HG02588 (cell line): ENCODE measurements around the gene FUT7.

ENCODE experiments used
- ATAC-seq: cut with Tn5 transposase; IDR thresholded peaks from one replicate; pipeline ENCODE4 v1.9.1; 2021; ENCODE audit warnings: mild to moderate bottlenecking, moderate library complexity; ENCODE audit not compliant: unreplicated experiment

The FUT7 gene

DNA sequence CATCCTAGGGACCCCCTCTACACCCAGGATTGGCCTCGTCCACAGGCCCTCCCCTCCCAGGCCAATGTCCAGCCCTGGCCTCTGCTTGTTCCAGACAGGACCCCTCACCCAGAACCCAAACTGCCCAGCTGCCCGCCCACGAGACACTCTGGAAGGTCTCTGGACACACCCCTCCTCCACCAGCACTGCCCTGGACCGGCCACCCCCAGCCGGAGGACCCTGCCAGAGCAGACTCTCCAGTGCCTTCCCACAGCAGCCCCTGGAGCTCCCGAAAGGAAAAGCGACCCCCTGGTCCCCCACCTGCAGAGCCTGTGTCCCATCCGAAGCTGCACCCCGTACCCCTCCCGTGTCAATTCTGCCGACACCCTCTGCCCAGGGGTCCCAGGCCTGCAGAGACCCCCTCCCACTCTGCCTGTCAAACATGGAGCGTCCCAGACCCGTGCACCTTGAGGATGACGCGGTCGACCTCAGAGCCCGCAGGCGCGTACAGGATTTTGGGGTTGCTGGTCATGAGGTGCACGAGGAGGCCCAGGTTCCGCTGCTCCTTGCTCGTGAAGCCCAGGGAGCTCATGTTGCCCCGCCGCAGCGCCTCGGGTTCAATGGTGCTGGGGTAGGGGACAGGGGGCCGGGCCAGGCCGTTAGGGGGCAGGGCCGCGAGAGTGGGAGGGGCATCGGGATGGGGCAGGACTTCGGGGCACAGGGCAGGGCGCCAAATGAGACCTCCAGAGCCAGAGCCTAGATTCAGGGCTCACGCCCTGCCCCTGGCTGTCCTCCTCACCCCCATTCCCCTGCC lies 11.8 kb downstream of the FUT7 start:
- ATAC-seq = no peak

DNA sequence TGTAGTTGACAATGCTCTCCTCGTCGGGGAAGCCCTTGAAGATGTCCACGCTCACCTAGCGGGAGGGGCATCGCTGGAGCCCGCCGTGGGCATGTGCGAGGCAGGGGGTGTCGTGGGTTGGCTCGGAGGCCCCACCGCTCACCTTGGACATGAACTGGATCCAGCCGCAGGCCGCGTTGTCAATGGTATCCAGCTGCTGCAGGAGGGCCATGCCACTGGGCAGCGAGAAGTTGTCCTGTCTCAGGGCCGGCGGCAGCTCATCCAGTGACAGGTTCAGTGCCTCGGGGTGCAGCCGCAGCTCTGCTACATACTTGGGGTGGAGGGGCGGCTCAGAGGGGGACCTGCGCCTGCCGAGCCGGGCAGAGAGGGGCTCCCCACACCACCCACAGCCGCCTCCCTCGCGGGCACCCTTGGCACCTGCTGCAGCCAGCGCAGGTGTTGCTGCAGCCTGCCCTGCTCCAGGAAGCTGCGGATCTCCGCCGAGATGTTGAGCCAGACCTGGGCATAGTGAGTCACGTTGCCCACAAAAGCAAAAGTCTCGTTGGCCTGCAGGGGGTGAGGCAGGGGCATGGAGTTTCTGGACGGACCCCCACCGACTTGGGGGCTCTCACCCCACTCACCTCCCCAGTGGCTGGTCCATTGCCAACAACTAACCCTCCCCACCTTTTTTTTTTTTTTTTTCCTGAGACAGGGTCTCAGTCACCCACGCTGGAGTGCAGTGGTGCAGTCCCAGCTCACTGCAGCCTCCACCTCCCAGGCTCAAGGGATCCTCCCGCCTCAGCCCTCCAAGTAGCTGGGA lies 12.9 kb downstream of the FUT7 start:
- ATAC-seq = no peak

DNA sequence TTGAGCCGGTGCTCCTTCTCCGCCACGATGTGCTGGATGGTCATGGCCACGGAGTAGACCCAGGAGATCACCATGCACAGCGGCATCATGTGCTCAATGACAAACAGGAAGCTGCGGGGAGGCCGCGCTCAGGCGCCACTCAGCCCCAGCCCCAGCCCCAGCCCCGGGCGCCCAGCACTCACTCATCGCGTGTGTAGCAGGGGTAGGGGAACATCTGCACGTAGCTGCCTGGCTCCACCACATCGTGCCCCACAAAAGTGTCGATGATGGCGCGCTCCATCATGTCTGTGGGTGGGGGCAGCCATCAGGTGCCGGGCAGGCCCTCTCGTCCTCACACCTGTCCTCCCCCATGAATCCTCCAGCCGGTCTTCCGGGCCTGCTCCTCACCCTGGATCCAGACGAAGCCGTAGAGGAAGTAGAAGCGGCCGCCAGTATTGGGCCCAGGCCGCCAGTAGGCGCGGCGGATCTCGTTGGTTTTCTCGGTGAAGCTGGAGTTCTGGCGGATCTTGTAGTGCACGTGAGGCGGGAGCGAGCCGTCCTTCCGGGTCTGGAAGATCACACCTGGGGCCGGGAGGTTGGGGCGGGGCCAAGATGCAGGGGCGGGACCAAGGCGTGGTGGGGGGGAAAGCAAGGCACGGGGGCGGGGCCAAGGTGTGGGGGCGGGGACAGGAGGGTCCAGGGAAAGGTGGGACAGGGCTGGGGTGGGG lies 13.9 kb downstream of the FUT7 start:
- ATAC-seq = no peak

- ATAC-seq = no peak
These were observed 14.8 kb downstream of the FUT7 start for GRCh38 chr9:137017071-137017470.

GRCh38 chr9:137016436-137016835 lies 15.5 kb downstream of the FUT7 start:
- no peak for ATAC-seq

- no peak for ATAC-seq
These were observed 15.9 kb downstream of the FUT7 start for GRCh38 chr9:137015976-137016375.

GRCh38 chr9:137015540-137015930 lies 16.4 kb downstream of the FUT7 start:
- no peak for ATAC-seq

DNA sequence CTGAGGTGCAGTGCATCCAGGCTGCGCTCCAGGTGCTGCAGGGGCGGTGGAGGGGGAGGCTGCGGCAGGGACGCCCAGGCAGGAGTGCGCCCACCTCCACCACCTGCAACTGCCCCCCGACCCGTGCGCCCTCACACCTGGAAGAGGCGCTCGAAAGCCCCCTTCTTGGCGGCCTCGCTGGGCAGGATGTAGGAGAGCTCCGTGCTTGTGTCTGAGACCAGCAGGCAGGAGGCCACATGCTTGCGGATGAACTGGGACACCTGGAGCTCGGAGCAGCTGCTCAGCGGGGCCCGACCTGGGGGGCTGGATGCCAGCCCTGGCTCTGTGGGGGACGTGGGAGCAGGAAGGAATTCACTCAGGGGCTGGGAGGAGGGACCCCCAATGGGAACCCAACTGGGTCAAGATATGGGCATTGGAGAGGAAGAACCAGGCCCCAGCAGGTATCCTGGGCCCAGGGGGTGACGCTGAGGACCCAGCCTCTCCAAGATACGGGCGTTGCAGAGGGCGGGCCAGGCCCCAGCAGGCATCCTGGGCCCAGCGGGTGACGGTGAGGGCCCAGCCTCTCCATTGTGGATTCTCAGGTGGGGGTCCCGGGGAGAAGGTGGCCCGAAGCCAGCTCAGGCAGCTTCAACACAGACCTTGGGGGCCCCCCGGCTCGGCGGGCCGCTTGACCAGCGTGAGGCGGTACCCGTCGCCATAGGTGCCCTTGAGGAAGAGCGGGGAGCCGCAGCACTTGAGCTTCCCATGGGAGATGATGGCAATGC lies 16.9 kb downstream of the FUT7 start:
- ATAC-seq = no peak

GRCh38 chr9:137014166-137014565 lies 17.7 kb downstream of the FUT7 start:
- ATAC-seq = no peak

DNA sequence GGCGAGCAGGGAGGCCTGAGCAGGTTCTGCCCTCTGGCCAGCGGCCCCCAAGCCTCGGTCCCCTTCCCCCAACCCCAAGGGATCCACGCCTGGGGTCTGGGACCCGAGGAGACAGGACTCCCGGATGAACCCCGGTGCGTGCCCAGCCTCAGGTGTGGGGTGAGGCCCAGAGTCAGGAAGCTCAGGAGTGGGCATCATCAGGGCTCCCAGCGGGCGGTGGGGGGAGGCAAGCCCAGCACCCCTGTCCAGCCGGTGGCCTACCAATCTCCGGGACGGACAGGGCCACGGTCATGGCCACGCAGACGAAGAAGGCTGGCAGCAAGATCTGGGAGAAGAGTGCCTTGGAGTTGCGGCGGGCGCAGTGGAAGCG lies 18.3 kb downstream of the FUT7 start:
- no peak for ATAC-seq

- no peak for ATAC-seq
These were observed 19.0 kb downstream of the FUT7 start for GRCh38 chr9:137012694-137013570.

DNA sequence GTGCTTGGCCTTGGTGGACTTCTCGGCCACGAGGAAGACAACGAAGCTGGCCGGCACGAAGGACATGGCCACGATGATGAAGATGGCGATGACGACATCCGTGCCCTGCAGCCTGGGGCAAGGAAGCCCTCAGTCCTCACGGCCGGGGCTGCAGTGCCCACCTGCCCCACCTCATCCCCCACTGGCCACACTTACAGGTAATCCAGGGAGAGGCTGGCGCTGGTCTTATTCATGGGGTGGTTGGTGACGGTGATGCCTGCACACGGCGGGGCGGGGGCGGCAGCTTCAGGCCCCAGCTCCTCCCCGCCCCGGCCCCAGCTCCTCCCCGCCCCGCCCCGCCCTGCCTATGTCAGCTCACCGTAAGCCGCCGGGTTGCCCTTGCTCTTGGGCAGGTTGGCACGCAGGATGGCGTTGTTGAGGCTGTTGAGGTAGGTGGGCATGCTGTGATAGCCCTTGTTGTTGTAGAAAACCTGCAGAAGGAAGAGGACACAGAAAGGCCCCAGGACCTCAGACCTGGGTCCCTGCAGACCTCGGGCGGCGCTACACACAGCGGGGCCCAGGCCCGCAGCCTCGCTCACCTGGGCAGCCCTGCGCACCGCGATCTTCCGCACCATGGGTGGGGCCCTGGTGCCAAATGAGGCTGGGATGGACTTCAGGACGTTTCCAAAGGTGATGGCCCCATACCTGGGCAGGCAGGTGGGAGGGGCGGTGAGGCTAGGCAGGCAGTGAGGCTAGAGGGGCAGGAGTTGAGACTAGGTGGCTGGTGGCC lies 19.8 kb downstream of the FUT7 start:
- ATAC-seq = no peak

DNA sequence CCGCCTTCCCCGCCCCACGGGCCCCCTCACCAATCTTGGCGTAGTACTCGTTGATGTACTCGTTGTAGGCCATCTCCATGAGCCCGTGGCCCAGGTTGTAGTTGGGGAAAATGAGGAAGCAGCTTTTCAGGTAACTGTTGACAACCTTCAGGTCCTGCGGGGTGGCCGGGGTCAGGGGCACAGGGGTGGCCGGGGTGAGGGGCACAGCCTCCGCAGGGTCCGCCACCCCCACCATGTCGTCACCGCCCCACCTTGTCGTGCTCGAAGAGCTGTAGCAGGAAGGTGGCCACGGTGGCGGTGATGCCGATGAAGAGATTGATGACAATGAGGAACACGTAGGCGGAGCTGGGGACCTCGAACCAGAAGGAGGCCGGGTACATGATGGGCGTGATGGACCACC lies 20.7 kb downstream of the FUT7 start:
- no peak for ATAC-seq

- ATAC-seq = no peak
These were observed 21.8 kb downstream of the FUT7 start for GRCh38 chr9:137009938-137010732.

DNA sequence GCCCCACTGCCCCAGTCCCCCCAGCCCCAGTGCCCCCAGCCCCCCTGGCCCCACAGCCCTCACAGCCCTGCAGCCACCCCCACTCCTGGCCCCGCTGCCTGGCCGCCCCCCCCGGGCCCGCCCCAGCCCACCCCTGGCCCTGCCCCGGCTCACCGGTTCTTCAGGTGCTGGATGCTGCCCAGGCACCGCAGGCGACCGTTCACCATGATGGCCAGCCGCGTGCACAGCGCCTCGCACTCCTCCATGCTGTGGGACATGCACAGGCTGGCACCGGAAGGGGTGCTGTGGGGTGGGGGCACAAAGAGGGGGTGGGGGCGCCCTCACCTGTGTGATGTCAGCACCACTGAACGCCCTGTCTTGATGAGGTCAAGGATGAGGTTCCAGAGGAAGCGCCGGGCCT lies 22.7 kb downstream of the FUT7 start:
- no peak for ATAC-seq

GRCh38 chr9:137008312-137008711 lies 23.6 kb downstream of the FUT7 start:
- ATAC-seq = no peak

GRCh38 chr9:137007816-137008270 lies 24.0 kb downstream of the FUT7 start:
- no peak for ATAC-seq

DNA sequence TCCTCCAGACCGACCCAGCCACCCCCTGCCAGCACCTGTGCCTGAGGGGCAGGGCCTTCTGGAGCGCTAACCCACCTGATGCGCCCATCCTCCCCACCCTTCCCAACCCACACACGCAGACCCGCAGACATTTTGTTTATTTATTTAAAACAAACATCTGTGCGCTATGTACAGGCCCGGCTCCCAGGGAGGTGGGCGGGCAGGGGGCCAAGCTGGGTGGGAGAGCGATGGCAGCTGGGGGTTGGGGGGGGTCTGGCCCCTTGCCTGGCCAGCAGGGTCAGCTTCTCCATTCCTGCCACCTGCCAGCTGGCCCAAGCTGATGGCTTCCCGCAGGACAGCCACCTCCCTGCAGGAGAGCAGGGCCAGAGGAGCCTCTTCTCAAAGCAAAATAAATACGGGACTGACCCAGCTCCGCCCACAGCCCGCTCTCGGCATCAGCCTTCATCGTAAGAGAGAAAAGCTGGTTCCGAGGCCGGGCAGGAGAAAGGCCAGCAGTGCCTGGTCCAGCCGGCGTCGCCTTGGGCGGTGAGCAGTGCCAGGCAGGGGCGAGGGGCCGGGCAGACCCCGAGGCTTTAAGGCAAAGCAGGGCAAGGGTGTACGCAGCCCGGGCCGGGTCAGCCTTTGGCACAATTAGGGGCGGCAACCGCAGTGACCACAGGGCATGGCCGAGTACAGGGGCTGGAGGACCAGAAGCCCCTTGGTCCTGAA lies 24.6 kb downstream of the FUT7 start:
- no peak for ATAC-seq
